GM19455 (cell line): ENCODE results near the gene SLC25A27.

Experiments used
- ATAC-seq: cut with Tn5 transposase; IDR thresholded peaks from one replicate; pipeline ENCODE4 v1.9.1; 2021; ENCODE audit not compliant: unreplicated experiment

Gene SLC25A27

DNA sequence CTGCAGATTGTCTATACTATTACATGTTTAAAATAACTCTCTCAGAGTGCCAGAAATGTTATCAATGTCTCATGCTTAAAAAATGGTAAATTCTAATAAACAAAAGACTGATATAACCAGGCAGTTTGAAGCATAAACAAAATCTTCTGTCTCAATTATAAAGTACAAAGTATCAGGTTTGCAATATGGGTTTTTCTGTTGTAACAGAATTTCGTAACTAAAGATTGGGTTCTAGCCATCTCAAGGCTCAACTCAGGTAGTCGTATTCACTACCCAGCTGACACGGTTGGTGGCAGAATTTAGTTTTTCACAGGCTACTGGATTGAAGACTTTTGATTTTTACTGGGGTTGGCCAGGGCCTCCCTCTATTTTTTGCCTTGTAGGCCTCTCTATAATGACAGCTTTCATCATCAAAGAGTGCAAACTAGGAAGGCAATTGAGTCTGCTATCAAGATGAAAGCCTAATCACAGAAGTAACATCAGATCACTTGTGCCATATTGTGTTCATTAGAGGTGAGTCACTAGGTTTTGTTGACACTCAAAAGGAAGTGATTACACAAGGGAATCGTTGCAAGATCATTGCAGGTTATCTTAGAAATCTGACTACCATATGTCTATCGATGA, 3.8 kb upstream of the SLC25A27 start:
- ATAC-seq: no peak

DNA sequence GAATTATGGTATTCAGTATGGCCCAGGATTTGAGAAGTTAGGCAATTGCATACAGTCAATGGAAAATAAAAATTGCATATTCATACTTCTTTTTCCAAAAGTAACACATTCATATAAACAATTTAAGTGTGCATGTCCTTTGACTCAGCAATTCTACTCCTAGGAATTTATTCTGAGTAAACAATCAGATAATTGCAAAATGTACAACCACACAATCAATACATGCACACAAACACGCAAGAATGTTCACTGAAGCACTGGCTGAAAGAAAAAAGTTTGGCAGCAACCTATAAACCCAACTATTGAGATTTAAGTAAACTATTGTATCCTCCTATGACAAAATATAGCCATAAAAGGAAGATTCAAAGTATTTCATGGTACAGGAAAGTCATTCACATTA, 1.8 kb upstream of the SLC25A27 start:
- ATAC-seq: no peak

DNA sequence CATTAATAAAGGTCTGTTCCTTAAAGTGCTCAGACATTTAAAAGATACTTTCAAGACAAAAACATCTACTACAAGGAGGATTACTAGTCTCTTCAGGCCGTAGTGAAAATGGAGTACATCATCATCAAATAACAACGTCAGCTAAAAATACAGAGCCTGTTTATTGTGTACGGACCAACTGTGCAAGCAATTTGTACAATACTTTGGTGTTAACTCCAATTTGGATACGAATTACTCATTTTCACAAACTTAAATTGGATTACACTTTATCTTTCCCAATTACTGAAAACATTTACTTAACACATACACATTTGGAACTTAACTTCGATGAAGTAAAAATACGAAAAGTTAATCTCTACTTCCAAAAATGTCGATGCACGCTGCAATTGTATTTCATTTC, 959 bp upstream of the SLC25A27 start:
- ATAC-seq: no peak

DNA sequence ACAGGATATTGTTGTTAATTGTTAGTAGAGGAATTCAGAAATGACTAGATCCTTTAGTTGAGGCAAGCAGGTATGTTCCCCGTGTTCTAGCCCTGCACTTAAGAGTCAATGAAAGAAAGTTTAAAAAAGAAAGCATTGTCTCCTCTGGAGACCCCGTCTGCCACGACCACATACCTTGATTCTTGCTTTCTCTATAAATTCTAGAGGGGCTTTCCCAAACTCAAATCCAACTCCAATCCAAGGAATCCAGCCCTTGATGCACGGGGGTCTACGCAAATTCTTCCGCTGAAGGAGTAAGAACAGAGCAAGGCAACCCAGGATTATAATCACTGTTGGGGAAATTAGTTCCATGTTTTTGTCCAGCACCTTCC, 558 bp upstream of the SLC25A27 start:
- ATAC-seq: no peak

DNA sequence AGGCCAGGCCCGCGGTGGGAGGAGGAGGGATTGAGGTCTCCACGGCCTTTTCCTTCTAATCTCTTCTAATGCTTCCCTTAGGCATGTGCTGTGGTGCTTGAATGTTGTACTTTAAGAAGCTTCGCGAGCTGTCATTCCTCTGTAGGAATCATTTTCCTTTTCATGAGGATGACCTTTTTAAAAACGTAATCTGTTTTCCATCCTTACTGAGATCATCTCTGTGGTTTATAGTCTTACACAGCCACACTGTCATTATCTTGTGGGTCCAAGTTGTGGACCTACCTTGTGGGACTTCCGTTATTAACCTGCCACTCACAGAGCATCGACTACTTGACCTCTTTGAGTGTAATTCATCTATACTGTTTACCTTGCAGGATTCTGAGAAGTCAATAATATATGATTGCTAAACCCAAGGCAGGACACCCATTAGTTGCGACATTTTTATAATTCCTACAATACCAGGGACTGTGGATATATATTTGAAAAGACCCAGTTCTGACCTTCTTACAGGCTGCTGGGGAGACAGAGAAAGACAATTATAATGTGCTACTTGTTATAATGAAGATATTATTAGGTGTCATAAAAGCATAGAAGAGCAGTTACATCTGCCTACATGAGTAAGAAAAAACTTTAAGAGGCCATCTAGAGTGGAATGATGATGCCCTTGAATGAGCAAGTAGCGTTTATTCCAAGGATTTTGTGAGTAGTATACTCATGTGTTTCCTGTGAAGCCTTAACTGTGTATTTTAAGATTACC, 842 bp downstream of the SLC25A27 start:
- no peak for ATAC-seq

DNA sequence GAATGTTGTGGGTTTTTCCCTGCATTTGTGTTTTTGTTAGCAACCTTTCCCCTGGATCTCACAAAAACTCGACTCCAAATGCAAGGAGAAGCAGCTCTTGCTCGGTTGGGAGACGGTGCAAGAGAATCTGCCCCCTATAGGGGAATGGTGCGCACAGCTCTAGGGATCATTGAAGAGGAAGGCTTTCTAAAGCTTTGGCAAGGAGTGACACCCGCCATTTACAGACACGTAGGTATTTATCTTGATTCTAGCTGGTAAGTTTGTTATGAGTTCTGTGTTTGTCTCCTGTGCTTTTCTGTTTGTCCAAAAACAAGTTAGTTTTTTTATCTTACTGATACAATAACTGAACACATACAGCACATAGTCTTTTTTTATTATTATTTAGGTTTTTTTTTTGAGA, 3.0 kb downstream of the SLC25A27 start:
- no peak for ATAC-seq

DNA sequence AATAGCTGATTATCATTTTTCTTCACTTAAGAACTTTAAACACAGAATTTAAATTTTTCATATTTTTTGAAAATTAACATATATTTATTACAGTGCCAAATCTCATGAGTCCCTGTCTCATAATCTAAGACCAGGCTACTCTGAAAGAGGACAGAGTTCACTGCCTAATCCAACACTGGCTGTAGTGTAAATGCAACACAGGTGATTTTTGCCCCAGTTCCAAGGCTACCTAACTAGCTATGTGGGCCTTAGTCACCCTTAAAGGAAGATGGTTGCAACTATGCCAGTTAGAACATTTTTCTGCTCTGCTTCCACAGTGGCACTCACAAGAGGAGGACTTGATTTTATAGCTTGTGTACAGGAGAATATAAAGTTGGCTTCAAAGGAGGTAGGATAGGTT, 4.9 kb downstream of the SLC25A27 start:
- no peak for ATAC-seq

DNA sequence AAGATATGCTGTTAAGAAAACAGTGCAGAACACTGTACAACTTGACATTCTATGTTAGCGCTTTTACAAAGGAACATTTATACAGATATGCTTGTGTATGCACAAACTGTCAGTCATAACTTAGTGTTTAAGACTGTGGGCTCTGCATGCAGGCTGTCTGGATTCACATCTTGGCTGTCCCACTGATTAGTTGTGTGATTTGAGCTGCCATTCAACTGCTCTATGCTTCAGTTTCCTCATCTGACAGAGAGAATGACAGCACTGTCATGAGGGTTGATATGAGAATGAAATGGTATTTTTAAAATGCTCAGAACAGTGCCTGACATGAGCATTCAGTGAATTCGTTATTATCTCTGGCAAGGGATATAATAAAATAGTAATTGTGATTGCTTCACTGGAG, 8.7 kb downstream of the SLC25A27 start:
- no peak for ATAC-seq

DNA sequence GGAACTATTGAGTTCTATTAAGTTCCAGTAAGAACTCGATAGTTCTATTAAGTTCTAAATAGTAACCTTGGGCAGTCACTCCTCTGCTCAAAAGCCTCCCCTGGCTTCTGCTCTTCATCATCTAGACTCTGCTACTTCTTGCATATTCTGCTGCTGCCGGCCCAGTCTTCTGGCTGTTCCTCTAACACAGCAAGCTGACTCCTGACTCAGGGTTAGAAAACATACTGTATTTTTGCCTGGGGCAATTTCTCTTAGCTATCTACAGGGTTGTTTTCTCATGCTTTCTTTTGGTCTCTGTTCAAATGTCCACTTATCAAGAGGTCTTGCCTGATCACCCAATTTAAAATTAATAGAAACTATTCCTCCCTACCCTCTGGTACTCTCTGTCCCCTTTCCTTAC, 14.6 kb downstream of the SLC25A27 start:
- no peak for ATAC-seq

DNA sequence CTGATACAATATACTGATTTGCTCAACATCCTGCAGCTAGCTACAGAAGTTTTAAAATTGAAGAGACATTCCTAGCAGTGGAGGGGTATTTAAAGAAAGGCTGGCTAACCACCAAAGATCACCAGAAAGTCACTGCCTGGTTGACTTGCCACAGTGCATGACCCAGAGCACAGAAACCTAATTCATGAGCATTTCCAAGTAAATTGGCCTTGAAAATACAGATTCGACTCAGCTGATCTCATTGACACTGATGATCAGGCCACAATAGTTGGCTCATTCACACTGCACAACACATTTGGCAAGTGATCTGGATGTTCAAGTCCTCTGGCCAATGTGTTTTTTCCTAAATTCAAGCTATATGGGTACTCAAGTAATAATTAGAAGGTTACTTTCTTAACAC, 21.6 kb downstream of the SLC25A27 start:
- ATAC-seq: no peak

DNA sequence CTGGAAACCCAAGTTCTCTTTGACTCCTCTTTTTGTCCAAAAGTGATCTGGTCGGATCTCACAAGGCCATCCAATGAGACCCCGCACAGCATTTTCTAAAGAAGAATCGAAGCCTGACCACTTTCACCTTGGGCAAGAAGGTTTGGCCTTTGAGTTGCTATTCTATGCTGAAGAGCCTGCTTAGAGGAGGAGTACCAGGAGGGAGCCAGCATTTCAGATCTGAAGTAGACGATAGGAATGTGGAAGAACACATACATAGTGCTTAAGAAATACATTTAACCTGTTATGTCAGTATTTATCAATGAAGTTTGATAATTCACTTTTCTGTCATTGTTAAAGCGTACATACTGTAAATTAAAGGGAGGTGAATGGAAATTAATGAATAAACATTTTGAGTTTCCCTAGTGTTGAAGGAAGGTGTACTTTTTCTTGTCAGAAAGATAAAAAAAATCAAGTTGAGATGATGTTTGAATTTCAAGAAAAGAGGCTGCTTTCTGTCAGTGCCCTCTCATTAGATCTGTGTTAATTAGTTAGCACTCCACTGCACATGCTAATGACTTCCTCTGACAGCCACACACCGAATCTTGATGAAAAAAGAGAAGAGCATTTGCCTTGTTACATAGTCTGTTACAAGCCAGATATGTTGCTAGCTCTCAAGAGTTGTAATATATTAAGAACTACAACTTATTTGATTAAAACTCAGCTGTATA, 24.0 kb downstream of the SLC25A27 start:
- ATAC-seq: no peak

DNA sequence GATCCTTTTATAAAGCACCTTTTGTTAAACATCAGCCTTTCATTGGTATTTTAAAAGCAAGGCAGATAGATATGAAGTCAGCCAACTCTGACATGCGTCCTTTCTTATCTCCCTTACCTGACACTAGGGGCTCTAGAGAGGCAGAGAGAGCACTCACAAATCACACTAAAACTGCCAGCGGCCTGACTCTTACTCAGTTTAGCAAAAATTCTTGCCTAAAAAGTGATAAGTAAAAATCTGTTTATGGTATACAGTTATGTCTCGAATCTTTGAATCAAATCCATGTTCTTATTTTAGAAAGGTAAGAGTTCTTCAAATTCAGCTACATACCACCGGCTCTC, 24.5 kb downstream of the SLC25A27 start:
- ATAC-seq: no peak

DNA sequence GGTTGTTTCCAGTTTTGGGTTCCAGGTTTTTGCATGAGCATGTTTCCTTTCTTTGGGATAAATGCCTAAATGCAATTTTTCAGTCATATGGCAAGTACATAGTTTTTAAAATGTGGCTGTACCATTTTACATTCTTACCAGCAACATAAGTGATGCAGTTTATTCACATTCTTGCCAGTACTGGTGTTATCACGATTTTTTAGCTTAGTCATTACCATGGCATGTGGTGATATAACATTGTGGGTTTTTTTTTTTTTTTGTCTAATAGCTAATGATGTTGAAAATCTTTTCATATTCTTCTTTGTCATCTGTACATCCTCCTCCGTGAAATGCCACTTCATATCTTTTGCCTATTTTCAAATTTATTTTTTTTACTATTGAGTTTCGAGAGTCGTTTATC, 32.0 kb downstream of the SLC25A27 start:
- no peak for ATAC-seq

DNA sequence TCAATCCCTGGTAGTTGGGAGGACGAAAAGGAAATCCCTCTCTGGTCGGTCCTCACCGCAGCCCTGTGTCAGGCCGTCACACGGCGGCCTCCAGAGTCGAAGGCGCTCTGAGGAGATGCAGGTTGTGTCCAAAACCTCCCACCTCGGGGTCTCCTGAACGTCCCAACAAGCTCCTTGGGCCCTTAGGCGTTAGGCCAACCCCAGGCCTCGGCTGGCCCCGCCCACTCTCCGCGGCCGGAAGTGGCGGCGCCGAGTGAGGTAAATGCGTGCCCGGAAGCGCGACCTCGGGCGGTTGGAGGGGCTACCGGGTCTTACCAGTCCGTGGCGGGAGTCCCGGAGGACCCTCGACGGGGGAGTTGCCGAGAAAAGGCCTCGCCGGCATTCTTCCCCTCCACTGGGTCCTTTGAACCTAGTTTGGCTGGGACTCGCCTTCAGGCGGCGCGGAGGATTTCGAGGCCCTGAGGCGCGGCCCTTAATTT, 34.9 kb downstream of the SLC25A27 start, which contains the start of gene TDRD6:
Gene TDRD6, plus strand, starts transcription at position 267 of the 479 bp plus-strand sequence. CDS start 244 bp downstream, outside the sequence.
- ATAC-seq: no peak

DNA sequence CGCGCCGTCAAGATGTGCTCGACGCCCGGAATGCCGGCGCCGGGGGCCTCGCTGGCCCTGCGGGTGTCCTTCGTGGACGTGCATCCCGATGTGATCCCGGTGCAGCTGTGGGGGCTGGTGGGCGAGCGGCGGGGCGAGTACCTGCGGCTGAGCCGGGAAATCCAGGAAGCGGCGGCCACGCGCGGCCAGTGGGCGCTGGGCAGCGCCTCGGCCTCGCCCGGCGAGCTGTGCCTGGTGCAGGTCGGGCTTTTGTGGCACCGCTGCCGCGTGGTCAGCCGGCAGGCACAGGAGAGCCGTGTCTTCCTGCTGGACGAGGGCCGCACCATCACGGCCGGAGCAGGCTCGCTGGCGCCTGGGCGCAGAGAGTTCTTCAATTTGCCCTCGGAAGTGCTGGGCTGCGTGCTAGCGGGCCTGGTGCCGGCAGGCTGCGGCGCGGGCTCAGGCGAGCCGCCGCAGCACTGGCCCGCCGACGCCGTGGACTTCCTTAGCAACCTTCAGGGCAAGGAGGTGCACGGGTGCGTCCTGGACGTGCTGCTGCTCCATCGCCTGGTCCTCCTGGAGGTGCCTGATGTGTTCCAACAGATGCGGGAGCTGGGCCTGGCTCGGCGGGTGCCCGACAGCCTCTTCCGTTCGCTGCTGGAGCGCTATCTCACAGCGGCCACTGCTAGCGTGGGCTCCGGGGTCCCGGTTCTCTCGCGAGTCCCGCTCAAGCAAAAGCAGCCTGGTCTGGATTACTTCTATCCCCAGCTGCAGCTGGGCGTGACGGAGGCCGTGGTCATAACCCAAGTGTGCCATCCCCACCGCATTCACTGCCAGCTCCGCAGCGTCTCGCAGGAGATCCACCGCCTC, 35.6 kb downstream of the SLC25A27 start:
- no peak for ATAC-seq

DNA sequence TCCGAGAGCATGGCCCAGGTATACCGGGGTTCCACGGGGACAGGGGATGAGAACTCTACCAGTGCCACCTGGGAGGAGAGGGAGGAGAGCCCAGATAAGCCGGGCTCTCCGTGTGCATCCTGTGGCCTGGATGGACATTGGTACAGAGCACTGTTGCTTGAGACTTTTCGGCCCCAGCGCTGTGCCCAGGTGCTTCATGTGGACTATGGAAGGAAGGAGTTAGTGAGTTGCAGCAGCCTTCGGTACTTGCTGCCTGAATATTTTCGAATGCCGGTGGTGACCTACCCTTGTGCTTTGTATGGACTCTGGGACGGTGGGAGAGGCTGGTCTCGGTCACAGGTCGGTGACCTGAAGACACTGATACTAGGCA, 36.2 kb downstream of the SLC25A27 start:
- ATAC-seq: no peak

DNA sequence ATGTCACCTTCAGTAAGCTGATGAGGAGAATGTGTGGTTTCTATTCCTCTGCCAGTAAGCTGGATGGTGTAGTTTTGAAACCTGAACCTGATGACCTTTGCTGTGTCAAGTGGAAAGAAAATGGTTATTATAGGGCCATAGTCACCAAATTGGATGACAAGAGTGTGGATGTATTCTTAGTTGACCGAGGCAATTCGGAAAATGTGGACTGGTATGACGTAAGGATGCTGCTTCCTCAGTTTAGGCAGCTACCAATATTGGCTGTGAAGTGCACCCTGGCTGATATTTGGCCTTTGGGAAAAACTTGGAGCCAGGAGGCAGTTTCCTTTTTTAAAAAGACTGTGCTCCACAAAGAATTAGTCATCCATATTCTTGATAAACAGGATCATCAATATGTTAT, 36.9 kb downstream of the SLC25A27 start:
- ATAC-seq: no peak

DNA sequence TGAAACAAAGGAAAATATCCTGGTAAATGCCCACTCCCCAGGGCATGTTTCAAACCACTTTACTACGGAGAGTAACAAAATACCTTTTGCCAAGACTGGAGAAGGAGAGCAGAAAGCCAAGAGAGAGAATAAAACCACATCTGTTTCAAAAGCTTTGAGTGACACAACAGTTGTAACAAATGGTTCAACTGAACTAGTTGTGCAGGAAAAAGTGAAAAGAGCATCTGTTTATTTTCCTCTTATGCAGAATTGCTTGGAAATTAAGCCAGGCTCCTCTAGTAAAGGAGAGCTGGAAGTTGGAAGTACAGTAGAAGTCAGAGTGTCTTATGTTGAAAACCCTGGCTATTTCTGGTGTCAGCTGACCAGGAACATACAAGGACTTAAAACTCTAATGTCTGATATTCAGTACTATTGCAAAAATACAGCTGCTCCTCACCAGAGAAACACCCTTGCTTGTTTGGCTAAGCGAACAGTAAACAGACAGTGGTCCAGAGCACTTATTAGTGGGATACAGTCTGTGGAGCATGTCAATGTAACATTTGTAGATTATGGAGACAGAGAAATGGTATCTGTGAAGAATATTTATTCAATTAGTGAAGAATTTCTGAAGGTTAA, 37.5 kb downstream of the SLC25A27 start:
- no peak for ATAC-seq

DNA sequence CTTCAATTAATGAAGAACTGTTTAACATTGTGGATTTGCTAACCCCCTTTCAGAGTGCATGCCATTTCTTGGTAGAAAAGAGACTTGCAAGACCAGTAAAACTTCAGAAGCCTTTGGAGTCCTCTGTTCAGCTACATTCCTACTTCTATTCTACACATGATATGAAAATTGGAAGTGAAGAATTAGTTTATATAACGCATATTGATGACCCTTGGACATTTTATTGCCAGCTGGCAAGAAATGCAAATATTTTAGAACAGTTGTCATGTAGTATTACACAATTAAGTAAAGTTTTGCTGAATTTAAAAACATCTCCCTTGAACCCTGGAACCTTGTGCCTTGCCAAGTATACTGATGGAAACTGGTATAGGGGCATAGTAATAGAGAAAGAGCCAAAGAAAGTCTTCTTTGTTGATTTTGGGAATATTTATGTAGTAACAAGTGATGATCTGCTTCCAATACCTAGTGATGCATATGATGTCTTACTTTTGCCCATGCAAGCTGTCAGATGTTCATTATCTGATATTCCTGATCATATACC, 38.2 kb downstream of the SLC25A27 start:
- no peak for ATAC-seq

DNA sequence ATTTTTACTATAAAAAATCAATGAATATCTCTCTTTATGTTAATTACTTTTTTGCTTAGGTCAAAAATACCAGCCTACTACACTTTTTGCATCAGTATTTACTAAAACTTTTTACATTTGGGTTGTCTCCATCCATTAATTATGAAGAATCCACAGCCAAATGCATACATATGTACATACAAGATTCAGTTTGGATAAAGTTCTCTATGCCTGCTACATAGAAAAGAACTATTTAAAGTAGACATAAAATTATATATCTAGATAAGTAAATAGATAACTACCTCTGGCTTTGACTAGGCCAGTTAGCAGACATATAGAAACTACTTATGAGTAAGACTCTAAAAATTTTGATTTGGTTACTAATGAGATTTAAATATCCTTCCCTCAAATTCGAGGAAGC, 47.2 kb downstream of the SLC25A27 start:
- no peak for ATAC-seq

DNA sequence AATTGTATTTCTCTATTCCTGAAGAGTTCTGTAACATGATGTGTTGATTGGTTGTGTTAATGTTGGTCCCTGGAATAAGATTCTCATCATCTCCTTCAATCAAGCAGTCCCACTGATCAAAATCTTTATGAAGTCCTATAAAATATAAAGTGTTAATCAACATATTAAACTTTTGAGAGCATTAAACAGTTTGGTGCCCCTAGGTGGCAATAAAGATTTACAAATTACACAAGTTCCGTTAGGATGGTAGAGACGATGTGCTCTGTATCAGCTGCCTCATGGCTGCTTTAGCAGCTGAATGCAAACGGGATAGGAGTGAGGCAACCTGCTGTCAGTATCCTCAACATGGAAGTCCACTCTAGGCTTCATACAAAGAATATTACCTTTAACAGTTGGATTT, 51.8 kb downstream of the SLC25A27 start:
- ATAC-seq: no peak
